ENCODE measurements around the gene POLR2L. TPM values are rescaled to one million over a fixed set of nuclear protein-coding genes. Genes with fewer than 3 reads are reported as not detected.

The POLR2L gene
- total RNA-seq = 239 and 265 TPM in 2 replicates

GRCh38 chr11:842370-843002, at the start of gene POLR2L, which contains the start of gene TSPAN4:
Gene POLR2L (minus strand): TSS chr11:842529. CDS start chr11:842508, 21 bp downstream.
Gene TSPAN4 (plus strand): TSS chr11:842852. CDS start chr11:850305, 7,453 bp downstream.

GRCh38 chr11:832529-833113, 9.7 kb downstream of the POLR2L start, which contains the start of gene CD151:
Gene CD151 (plus strand): TSS chr11:832952. CDS start chr11:836070, 3,118 bp downstream.

GRCh38 chr11:827897-828192, 14.5 kb downstream of the POLR2L start, which contains the start of gene CRACR2B:
Gene CRACR2B (plus strand): TSS chr11:827919. CDS start chr11:828608, 689 bp downstream.

GRCh38 chr11:818396-819128, 23.8 kb downstream of the POLR2L start, which contains the start of gene PNPLA2:
Gene PNPLA2 (plus strand): TSS chr11:818914. CDS start chr11:819719, 805 bp downstream.

GRCh38 chr11:809287-810039, 32.9 kb downstream of the POLR2L start, which contains the start of gene RPLP2:
Gene RPLP2 (plus strand): TSS chr11:809967. CDS start chr11:810235, 268 bp downstream.

GRCh38 chr11:798093-798713, 44.1 kb downstream of the POLR2L start, which contains the start of gene SLC25A22:
Gene SLC25A22 (minus strand): TSS chr11:798281. CDS start chr11:795006, 3,275 bp downstream.

GRCh38 chr11:789943-790342, 52.4 kb downstream of the POLR2L start, which contains the start of gene CEND1:
Gene CEND1 (minus strand): TSS chr11:790090. CDS start chr11:788576, 1,514 bp downstream.

Other genes with a start within 250 kb of the POLR2L start
- 5.7 and 6.0 TPM in 2 replicates for gene IRF7, start 226.6 kb downstream of the POLR2L start, total RNA-seq
- gene CDHR5, start 217.6 kb downstream of the POLR2L start, total RNA-seq = not detected in 2 replicates
- gene SCT, start 215.3 kb downstream of the POLR2L start, total RNA-seq = not detected in 2 replicates
- gene DRD4, start 205.3 kb downstream of the POLR2L start, total RNA-seq = 0.18 TPM in 1 of 2 replicates, not detected in the other
- gene DEAF1, start 147.3 kb downstream of the POLR2L start, total RNA-seq = 21.2 and 31.3 TPM in 2 replicates
- gene TMEM80, start 146.7 kb downstream of the POLR2L start, total RNA-seq = 11.9 and 12.1 TPM in 2 replicates
- gene EPS8L2, start 136.3 kb downstream of the POLR2L start, total RNA-seq = 33.9 and 35.4 TPM in 2 replicates
- gene TALDO1, start 95.1 kb downstream of the POLR2L start, total RNA-seq = 228 and 306 TPM in 2 replicates
- 16.4 and 17.9 TPM in 2 replicates for gene GATD1, start 65.0 kb downstream of the POLR2L start, total RNA-seq
- gene CEND1, start 52.4 kb downstream of the POLR2L start, total RNA-seq = 0.28 and 0.85 TPM in 2 replicates
- gene SLC25A22, start 44.2 kb downstream of the POLR2L start, total RNA-seq = 6.5 and 12.3 TPM in 2 replicates
- 4.4 and 9.2 TPM in 2 replicates for gene PIDD1, start 37.3 kb downstream of the POLR2L start, total RNA-seq
- gene RPLP2, start 32.6 kb downstream of the POLR2L start, total RNA-seq = 394 and 414 TPM in 2 replicates
- 17.2 and 21.4 TPM in 2 replicates for gene PNPLA2, start 23.6 kb downstream of the POLR2L start, total RNA-seq
- gene CRACR2B, start 14.6 kb downstream of the POLR2L start, total RNA-seq = 0.14 and 0.65 TPM in 2 replicates
- 455 and 613 TPM in 2 replicates for gene CD151, start 9.6 kb downstream of the POLR2L start, total RNA-seq
- gene TSPAN4, start 323 bp upstream of the POLR2L start, total RNA-seq = 134 and 155 TPM in 2 replicates
- gene CHID1, start 68.3 kb upstream of the POLR2L start, total RNA-seq = 40.4 and 56.2 TPM in 2 replicates
- 16.9 and 20.8 TPM in 2 replicates for gene AP2A2, start 83.3 kb upstream of the POLR2L start, total RNA-seq
- not detected in 2 replicates for gene MUC6, start 194.2 kb upstream of the POLR2L start, total RNA-seq
- gene MUC2, start 232.3 kb upstream of the POLR2L start, total RNA-seq = not detected in 2 replicates

Measured in smooth muscle cell of bladder (primary cell).